Body of pancreas (tissue), 4 donors: ENCODE data around the gene SLC35E1. TPM values are rescaled to one million over a fixed set of nuclear protein-coding genes. Genes with fewer than 3 reads are reported as not detected.

ENCODE experiments used
- ATAC-seq: fragments of 150-250 bp; one replicate; pipeline ENCODE4 v1.9.1; 2016
- DNase-seq, 4 donors: peaks; one replicate each; pipeline ENCODE4 v3.0.0-alpha.2; 2019
- H3K27ac ChIP-seq, 4 donors: fragments of 200-600 bp; sonication (generic); 1 replicate in 3 of 4; 2 replicates in 1 of 4; pipeline versions ENCODE4 v1.5.1 to v1.6.1; 2016 to 2019; ENCODE audit warnings: mild to moderate bottlenecking in 1 of 4, mixed read lengths in 1 of 4, moderate library complexity in 1 of 4
- H3K27me3 ChIP-seq, 2 donors: fragments of 200-600 bp; sonication (generic); one replicate each; pipeline ENCODE4 v1.6.0; 2016; ENCODE audit warnings: mild to moderate bottlenecking in 1 of 2
- H3K36me3 ChIP-seq, 2 donors: fragments of 200-600 bp; sonication (generic); replicated peaks in 1 of 2; 2 replicates each; pipeline ENCODE4 v1.5.1; 2016; ENCODE audit warnings: low read depth in 2 of 2; ENCODE audit not compliant: insufficient read depth in 1 of 2
- H3K4me1 ChIP-seq: fragments of 200-600 bp; sonication (generic); one replicate; pipeline ENCODE4 v1.6.0; 2016
- H3K4me3 ChIP-seq, 2 donors: fragments of 200-600 bp; sonication (generic); 1 replicate in 1 of 2; 2 replicates in 1 of 2; pipeline ENCODE4 v1.5.1; 2016 to 2019
- H3K9me3 ChIP-seq, 3 donors: fragments of 200-600 bp; sonication (generic); 1 replicate in 2 of 3; 2 replicates in 1 of 3; pipeline ENCODE4 v1.5.1; 2016
- POLR2A ChIP-seq, 3 donors: fragments of 450-650 bp; IDR thresholded peaks; one replicate each; pipeline ENCODE4 v1.6.1; 2016; ENCODE audit warnings: antibody characterized with exemption in 3 of 3, mild to moderate bottlenecking in 2 of 3
- WGBS, 2 donors: methylation state at CpG; one replicate each; pipeline ENCODE4 v1.1.5; 2017; 5-methylcytosine and 5-hydroxymethylcytosine counted together
- intact Hi-C: fragments of 100-400 bp; cut with DNase I; formaldehyde crosslinking; loops from one replicate; pipeline ENCODE4 v1.15.1; 2023
- total RNA-seq, 2 donors: library from RNA; depleted of rRNA; stranded (reverse); fragments of >200 nt; gene quantifications; one replicate each; pipeline ENCODE4 v1.1.0, GENCODE V29; 2016
- TF ChIP-seq, protein P1 (sequence below), 7 experiments: fragments of 450-650 bp in 4 of 7; fragments of 200-600 bp in 3 of 7; sonication (generic) in 3 of 7; IDR thresholded peaks; one replicate each; pipeline ENCODE4 v1.5.1; 2016 to 2019; ENCODE audit warnings: antibody characterized with exemption in 7 of 7

Gene SLC35E1
- total RNA-seq, 2 donors from 2014 or later: 27.0 to 66.3 TPM

DNA sequence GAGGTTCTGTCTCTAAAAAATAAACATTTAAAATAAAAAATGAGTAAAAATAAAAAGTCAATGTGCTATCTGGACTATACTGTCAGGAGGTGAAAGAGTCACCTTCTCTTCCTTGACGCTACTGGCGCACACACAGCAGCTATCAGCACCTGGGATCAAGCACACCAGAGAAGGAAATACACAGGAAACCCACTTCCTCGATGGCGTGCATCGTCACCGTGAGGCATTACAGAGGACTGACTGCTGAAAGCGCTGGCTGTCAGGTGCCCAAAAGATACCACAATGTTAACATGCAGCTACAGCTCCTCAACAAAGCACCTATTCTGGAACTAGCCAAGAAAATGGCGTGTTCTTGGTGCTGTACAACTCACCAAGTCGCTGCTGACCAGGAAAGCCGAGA, 6.1 kb downstream of the SLC35E1 start:
- Histone ChIP-seq H3K27ac (peak overlapping the region in 3 of 4 donors; percentile 56 to 74 (median 58)), H3K9me3 (no peaks in the 10 kb centered on the region), H3K4me3 (no peak overlapping the region), H3K4me1 (peaks cover 72% of the 10 kb centered on the region), H3K27me3 (no peaks in the 10 kb centered on the region), H3K36me3 (peaks cover 0 to 10% of the 10 kb centered on the region in 2 donors)
- ATAC-seq (no peak), DNase-seq (peak in 2 of 4 donors; percentile 39 to 53)
- TF ChIP-seq, protein P1, sequence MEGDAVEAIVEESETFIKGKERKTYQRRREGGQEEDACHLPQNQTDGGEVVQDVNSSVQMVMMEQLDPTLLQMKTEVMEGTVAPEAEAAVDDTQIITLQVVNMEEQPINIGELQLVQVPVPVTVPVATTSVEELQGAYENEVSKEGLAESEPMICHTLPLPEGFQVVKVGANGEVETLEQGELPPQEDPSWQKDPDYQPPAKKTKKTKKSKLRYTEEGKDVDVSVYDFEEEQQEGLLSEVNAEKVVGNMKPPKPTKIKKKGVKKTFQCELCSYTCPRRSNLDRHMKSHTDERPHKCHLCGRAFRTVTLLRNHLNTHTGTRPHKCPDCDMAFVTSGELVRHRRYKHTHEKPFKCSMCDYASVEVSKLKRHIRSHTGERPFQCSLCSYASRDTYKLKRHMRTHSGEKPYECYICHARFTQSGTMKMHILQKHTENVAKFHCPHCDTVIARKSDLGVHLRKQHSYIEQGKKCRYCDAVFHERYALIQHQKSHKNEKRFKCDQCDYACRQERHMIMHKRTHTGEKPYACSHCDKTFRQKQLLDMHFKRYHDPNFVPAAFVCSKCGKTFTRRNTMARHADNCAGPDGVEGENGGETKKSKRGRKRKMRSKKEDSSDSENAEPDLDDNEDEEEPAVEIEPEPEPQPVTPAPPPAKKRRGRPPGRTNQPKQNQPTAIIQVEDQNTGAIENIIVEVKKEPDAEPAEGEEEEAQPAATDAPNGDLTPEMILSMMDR (IDR thresholded peaks at IDR 0.05): no peak
- peak in 1 of 3 donors; percentile 12 for TF ChIP-seq POLR2A (IDR thresholded peaks at IDR 0.05)
- intact Hi-C loops: no loop called here
- WGBS, 2 donors: 41 to 54% methylated on average over 10 of the region's 10 CpGs

DNA sequence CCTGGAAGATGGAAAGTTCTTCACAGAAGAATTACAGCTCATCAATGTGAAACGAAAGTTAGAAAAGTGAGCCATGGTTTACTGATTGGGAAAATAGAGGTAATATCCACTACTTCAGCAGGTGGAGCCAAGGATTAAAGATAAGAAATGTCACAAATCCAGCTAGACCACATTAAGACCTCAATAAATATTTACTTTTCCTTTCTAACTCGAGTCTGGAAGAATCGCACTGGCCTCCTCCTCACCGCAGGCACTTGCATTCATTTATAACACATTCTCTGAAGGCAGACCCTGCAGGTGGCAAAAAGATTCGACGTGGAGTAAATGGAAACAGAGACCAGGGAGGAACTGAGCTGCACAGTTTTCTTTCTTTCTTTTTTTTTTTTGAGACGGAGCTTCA, 7.4 kb downstream of the SLC35E1 start:
- H3K36me3 ChIP-seq: peaks cover 0 to 11% of the 10 kb centered on the region in 2 donors
- peak overlapping the region in 3 of 4 donors; percentile 53 to 74 (median 58) for H3K27ac ChIP-seq
- H3K27me3 ChIP-seq: no peaks in the 10 kb centered on the region
- H3K4me3 ChIP-seq: no peak overlapping the region
- 12 to 28% methylated on average over 7 of the region's 7 CpGs for WGBS, 2 donors
- DNase-seq: peak; percentile 44 to 67 (median 55)
- H3K4me1 ChIP-seq: peaks cover 60% of the 10 kb centered on the region
- H3K9me3 ChIP-seq: no peaks in the 10 kb centered on the region
- TF ChIP-seq POLR2A (IDR thresholded peaks at IDR 0.05): peak in 1 of 3 donors; percentile 11
- TF ChIP-seq, protein P1 (IDR thresholded peaks at IDR 0.05): peak in 2 of 7 experiments; percentile 9 to 17
- peak; percentile 87 for ATAC-seq
- intact Hi-C loops: no loop called here

DNA sequence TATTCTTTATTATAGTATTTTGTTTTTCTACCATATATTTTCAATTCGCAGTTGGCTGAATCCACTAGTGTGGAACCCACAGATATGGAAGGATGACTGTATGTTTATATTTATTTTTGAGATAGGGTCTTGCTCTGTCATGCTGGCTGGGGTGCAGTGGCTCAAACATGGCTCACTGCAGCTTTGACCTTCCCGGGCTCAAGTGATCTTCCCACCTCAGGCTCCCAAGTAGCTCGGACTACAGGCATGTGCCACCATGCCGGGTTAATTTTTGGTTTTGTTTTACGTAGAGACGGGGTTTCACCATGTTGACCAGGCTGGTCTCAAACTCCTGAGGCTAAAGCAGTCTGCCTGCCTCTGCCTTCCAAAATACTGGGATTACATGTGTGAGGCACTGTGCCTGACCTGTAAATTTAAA, 9.6 kb downstream of the SLC35E1 start:
- 74 to 76% methylated on average over 6 of the region's 6 CpGs for WGBS, 2 donors
- H3K9me3 ChIP-seq: no peaks in the 10 kb centered on the region
- peaks cover 0 to 13% of the 10 kb centered on the region in 2 donors for H3K36me3 ChIP-seq

DNA sequence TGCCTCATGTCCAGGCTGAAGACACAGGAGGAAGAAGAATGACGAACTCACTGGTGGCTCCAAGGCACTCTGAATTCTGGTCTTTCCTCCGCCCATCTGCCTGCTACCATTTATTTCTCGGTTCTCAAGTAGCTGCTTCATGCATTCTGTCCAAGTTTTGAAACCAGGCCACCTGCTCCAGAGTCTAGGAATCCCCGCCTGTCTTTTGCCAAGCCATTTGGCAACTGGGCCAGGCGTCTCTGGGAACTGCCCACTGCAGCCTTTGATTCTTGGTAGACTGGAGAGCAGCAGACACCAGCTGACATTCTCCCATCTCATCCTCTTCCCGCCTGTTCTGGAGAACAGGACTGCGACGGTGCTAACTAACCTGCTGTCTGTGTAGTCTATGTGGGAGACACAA, 10.8 kb downstream of the SLC35E1 start:
- Histone ChIP-seq H3K4me3 (no peak overlapping the region), H3K27ac (peak overlapping the region in 1 of 4 donors; percentile 29), H3K9me3 (no peaks in the 10 kb centered on the region), H3K4me1 (peaks cover 43% of the 10 kb centered on the region), H3K27me3 (no peaks in the 10 kb centered on the region), H3K36me3 (peaks cover 0 to 13% of the 10 kb centered on the region in 2 donors)
- intact Hi-C loops: no loop called here
- no peak for ATAC-seq
- TF ChIP-seq, protein P1 (IDR thresholded peaks at IDR 0.05): no peak
- TF ChIP-seq POLR2A (IDR thresholded peaks at IDR 0.05): no peak
- peak in 1 of 4 donors; percentile 60 for DNase-seq
- WGBS, 2 donors: 53 to 66% methylated on average over 8 of the region's 8 CpGs

More for the DNA sequence above, 9.6 kb downstream of the SLC35E1 start:
- no peak for ATAC-seq
- no peak for DNase-seq
- Histone ChIP-seq H3K4me3 (no peak overlapping the region), H3K4me1 (peaks cover 44% of the 10 kb centered on the region), H3K27me3 (no peaks in the 10 kb centered on the region), H3K27ac (no peak overlapping the region)
- TF ChIP-seq, protein P1 (IDR thresholded peaks at IDR 0.05): no peak
- TF ChIP-seq POLR2A (IDR thresholded peaks at IDR 0.05): no peak
- intact Hi-C loops: no loop called here

DNA sequence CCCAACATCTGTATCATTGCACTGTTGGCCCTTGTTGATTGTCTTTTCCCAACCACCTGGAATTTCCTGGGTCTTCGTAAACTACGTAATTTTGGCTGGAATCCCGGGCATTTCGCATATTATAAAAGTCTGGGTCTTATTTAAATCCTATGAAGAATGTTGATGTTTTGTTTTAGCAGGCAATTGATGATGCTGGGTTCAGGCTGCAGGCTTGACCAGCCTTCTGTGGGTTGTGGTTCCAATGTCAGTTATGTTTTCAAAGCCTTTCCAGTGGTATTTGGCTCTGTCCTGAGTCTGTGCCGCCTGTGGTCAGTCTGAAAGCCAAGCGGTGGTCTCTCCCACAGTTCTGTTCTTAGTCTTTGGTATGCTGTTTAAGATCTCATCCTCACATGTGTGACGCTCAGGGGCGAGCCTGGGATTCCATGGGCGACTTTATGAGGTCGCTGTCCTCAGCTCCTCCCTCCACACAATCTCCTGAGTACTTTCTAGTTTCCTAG, 12.4 kb downstream of the SLC35E1 start:
- no peak overlapping the region for H3K27ac ChIP-seq
- H3K4me3 ChIP-seq: no peak overlapping the region
- TF ChIP-seq POLR2A (IDR thresholded peaks at IDR 0.05): no peak
- TF ChIP-seq, protein P1 (IDR thresholded peaks at IDR 0.05): no peak
- peaks cover 0 to 19% of the 10 kb centered on the region in 2 donors for H3K36me3 ChIP-seq
- no peaks in the 10 kb centered on the region for H3K9me3 ChIP-seq
- intact Hi-C loops: no loop called here
- ATAC-seq (no peak), DNase-seq (no peak)
- 85 to 92% methylated on average over 10 of the region's 10 CpGs for WGBS, 2 donors
- H3K4me1 ChIP-seq: peaks cover 29% of the 10 kb centered on the region
- no peaks in the 10 kb centered on the region for H3K27me3 ChIP-seq
